Endometrium (tissue), 2 donors: ENCODE results near the gene KIF12.

ENCODE experiments used
- FAIRE-seq: peaks from 2 replicates; lab custom pipeline; 2012; peaks lifted over from hg19 to GRCh38; lab: Jason Lieb, UNC
- donor health status: control.
- donor health status: control.

KIF12 gene

DNA sequence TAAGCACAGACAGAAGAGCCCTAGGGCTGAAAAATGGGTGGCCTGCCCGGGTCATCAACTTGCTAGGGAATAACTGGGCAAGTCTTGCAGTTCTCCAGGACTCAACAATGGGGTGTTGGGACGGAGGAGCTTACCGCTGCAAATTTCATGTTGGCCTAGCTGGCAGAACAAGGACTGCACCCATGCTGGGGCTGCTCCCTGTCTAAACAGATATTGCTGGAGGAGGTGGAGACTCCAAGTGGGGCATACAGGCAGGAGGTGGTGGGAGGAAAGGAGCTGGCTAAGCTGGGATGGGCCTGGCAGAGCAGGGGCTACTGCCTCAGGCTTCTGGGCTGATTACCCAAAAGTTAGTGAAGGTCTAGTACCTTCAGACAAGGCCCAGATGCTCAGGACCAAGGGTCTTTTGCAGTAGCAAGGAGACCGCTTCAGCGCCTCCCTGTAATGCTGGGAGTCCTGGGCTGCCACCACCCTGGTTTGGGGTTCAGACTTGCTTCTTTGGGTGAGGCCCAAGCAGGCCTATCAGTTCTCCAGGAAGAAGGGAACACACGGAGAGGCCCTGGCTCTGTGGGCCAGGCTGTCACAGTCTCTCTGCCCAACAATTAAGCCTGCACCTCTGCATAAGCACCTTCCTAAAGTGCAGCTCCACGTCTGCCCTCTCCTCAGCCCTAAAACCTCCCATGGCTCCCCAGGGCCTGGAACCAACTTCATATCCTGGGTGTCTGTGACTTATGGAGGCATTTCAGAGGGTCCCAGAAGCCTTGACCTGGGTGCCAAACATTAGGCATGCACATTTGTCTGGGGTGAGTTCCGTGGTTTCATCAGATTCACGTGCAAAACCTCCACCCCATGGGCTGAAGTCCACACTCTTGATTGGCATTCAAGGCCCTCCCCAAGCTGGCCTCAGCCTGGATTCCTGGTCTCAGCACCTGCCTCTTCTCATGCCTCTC is 24.2 kb upstream of the KIF12 start:
- FAIRE-seq: no peak

DNA sequence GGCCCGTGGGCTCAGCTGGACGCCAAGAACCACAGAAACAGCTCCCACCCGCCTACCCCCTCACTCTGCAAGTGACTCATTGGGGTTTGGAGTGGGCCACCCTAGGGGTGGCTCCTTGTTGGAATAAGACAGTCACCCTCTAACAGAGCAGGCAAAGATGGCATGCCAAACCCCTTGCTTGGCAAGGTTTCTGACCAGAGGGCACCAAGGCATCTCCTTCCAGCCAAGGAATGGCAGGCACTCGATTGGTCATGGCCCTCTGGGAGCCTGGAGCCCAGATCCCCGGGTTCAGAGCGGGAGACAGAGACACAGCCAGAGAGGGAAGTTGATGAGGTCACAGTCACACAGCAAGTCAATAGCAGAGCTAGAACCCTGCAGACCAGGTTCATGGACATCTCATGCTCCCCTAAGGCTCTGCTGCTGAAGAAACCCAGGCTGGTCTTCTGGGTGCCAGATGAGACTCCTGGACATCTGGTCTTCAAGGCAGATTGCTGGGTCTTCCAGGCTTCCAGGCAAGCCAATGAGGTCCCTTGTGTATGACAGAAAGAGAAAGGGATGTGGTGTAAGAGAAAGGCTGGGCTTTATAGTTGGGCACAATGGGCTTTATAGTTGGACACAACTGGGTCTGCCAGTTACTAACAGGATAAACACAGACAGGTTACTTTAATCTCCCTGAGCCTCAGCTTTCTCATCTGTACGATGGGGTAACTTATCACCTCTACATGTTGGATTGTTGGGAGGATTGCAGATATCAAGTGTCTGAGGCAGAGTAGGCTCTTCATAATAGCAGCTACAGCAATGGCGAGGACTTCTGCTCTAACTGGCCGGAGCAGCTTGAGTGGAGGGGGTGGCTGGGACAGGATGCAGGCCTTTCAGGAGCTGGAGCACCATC is 23.3 kb upstream of the KIF12 start:
- no peak for FAIRE-seq

DNA sequence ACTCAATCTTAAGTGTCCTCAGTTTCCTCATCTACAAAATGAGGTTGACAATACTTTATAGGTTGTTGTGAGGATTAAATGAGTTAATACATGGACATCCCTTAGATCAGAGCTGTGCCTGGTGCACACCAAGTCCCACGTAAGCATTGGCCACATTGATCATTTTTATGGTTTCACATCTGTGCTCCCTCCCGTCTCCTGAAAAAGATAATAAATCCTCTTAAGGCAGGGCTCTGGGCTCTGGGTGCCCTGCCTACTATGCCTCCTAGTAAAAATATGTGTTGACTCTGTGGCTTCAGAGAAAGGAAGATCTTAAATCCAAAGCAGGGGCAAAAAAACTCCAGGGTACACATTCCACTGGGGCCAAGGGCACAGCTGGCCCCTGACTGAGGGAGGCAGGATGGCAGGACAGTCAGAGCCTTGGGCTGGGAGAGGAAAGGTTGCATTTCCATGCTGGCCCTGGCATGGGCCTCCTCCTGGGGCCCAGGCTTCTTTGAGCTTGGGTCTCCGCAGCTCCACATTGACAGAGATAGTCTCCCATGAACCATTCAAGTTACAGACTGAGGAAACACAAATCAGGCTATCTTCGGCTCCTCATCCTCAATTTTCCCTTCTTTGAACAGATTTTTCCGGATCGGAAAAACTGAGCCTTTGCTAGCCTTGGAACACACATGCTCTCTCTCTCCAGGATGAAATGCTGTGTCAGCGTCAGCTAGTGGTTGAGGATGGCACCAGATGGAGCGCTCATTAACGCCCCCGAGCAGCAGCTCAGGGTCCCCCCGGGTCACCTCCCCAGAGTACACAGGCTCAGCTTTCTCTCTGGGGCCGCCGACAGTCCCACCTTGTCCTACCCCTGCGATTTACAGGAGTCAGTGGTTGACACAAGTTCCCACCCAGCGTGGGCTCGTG is 22.4 kb upstream of the KIF12 start:
- no peak for FAIRE-seq

DNA sequence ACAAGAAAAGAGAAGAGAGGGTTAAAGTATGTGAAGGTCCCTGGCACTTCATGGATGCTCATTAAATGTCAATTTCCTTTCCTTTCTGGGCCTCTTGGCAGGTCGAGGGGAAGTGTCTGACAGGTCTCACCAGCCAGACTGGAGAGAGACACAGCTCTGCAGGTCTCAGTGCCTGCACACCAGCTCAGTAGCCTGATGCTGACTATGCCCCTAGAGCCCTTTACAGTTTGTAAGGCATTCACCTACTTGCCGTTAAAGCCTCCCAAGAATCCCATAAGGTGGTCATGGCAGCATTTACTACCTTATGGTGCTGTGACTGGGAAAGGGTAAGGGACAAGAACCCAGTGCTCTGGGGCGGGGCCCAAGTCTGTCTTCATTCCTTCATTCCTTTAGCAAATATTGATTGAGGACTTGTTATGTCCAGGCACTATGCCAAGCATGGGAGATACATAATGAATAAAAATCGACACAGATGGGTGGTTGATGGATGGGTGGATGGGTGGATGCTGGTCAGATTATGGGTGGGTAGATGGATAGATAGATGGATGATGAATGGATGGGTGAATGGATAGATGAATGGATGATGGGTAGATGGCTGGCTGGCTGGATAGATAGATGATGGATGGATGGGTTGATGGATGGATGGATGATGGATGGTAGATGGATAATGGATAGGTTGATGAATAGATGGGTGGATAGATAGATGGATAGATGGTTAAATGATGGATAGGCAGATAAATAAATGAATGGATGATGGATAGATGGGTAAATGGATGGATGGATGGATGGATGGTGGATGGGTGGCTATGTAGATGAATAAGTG is 21.3 kb upstream of the KIF12 start:
- FAIRE-seq: no peak

DNA sequence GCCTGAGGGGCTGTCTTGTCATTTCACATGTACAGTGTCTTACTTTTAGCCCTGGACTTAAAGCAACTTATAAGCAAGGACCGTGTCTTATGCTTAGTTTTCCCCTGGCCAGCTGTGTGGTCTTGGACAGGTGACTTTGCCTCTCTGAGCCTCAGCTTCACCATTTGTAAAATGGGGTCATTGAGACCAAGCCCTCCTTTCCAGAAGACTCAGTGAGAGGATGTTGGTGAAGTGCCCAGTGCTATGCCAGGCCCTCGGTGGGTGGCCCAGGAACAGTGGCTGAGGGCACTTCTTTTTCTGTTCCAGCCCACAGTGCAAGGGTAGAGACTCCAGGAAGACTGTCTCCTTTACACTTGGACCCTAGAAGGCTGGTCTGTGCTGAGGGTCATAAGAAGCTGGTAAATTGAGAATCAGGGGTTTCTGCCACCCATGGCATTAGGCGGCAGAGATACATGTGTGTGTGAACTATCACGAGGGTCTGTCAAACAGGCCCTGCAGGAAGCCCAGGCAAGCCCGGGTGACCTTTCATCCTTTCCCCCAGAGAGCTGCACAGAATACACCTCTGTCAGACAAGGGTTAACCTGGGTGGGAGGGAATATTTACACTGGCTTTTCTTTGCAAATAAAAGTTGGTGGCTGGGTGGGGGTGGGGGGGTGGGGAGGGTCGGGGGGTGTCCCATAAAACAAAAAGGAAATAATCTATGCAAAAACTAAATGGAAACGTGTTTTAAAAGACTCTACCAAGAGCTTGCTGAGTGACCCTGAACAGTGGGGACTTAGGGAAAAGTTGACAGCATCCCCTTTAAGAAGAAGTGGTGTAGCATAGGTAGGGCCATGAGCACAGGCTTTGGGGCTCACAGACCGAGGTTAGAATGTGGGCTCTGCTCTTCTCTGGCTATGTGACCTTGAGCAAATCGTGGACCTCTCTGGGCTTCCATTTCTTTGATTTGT is 20.4 kb upstream of the KIF12 start:
- no peak for FAIRE-seq

DNA sequence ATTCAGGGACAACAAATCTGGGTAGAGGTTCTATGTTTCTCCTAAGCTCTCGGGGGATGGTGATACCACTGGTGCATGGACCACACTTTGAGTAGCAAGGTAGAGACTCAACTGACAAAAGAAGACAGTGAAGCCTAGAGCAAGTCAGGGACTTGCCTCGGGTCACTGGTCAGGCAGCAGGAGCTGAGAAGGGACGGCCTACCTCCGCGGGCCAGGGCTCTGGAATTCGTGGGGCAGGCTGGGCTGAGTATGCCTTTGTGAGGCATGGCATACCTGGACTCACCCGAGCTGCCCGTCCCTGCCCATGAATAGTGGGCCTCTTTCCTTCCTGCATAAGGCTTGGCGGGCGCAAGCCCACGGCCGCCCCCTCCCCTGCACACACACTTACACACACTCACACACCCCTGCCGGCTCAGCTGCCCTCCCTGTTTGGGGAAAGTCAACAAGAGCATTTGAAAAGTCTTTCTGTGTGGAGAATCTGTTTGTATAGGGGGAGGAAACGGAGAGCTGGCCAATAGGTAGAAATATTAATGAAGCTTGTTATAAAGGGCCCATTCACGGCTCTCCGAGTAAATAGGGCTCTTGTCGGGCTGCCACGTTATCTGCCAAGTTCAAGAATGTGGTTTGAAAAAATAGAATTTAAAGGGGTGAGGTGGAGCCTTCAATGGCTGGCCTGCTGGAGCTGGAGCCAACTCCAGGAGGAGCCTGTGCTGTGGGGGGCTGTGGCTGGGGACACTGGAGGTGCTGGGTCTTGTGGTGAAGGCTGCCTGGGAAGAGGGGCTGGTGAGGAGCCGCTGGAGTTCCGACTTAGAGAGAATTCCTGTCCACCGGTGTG is 19.1 kb upstream of the KIF12 start:
- no peak for FAIRE-seq

DNA sequence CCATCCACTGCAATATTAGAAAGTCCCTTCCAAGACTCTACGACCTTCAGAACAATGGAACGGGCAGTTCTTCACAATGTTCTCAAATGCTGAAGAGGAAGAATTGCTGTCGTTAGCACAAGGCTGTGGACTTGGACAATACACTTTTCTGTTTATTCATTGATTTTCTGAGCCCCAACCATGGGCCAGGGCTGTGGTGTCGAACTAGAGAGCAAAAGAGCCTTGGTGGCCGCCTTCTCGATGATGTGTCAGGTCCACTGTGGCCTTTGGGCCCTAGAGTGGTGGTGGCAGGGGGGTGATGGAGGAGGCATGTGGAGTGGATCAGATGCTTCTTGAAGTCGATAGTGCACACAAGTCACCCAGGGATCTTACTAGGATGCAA is 18.5 kb upstream of the KIF12 start:
- no peak for FAIRE-seq

DNA sequence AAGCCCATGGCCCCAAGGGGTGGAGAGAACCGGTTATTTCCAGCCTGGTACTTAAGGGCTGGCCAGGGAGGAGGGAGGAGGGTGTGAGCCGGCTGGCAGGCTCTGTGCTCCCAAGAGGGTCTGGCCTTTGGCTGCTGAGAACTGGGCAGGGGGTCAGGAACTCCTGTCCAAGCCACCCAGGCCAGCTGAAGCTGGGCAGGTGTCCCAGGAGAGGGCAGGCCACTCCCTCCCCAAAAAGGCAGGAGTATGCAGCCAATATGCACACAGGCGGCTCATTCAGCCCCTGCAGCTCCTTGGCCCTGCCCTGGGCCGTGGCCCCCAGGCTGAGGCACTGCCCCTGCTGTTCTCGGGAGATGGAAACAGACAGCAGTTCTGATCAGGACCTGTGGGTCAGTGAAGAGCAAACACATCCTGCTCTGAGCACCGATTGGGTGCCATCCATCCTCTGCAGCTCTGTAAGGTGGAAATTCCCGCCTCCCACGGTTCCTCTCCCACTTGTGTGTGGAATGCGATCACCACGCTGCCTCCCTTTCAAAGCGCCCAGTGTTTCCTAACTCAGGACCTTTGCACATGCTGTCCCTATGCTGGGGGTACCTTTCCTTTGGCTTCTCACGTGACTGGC is 17.1 kb upstream of the KIF12 start:
- no peak for FAIRE-seq

DNA sequence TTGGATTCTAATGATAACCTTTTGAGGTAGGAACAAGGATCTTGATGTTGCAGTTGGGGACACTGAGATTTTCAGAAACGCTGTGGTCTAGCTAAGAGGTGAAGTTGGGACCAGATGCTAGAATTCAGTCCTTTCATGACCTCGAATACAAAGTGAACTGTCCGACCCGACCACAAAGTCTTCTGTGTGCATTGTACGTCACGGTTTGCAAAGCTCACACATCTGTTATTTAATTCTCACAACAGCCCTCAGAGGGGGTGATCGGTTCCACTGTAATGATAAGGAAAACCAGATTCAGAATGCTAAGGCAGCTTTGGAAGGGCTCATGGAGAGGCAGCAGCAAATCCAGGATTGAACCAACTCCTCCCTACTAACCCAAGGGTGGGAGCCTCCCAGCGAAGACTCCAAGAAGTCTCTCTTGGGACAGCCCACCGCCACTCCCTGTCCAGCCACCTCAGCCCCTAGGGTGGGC is 16.6 kb upstream of the KIF12 start:
- no peak for FAIRE-seq

DNA sequence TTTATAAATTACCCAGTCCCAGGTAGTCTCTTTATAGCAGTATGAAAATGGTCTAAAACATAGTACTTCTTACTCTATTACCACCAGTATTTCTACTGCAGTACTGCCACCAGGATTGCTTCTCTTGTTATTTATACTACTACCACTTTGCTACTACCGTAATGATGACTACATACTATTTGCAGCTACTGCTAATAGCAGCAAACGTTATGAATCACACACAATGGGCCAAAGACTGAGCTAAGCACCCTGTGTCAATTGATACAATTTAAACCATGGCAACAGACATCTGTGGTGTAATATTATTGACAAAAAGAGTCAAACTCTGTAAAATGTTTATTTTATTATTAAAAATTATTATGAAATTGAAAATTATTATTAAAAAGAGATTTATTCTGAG is 15.3 kb upstream of the KIF12 start:
- no peak for FAIRE-seq

DNA sequence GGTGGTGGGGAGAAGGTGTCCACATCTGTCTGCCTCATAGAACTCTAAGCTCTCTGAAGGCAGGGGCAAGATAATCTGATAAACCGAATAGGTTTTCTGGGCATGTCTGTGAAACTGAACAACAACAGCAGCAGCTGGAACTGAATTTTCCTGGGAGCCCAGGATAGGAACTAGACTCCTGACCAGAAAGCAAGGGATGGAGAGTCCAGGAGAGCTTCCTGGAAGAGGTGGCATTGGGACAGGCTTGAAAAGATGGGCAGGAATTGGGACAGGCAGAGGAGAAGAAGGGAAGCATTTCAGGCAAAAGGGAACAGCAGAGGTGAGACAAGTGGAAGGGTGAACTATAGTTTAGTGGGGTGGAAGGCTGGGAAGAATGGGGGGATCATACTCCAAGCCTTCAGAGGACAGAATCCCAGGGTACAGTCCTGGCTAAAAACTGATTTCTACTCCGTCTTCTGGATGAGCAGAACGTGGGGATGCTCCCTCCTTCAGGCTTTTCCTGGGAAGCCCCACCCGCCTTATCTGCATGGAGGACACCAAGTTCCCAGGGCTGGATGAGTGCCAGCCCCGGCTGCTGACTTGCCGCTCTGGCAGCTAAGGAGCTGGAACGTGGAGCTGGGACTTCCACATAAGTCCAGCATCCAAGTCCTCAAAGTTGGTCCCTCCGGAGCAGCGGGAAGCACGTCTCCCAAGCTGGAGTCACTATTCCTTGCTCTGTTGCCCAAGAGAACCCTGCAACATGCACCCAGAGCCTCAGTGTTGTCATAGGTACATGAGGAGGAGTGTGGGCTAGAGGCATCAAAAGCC is 13.9 kb upstream of the KIF12 start:
- FAIRE-seq: no peak

DNA sequence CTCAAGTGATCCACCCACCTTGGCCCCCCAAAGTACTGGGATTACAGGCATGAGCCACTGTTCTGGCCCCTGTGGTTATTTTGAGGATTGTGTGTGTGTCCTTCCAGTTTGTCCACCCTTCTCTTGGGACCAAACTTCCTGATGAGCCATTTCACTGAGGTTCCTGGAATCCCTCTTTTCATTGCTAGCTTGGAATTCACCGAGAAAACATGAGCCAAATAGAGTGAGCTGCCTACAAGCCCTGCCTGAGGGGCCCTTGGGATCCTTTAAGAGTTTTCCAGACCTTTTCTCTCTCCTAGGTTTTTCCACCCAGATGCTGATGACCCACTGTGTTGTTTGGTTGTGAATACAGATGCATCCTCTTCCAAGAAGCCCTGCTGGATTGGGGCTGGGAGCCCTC is 13.2 kb upstream of the KIF12 start:
- FAIRE-seq: no peak

DNA sequence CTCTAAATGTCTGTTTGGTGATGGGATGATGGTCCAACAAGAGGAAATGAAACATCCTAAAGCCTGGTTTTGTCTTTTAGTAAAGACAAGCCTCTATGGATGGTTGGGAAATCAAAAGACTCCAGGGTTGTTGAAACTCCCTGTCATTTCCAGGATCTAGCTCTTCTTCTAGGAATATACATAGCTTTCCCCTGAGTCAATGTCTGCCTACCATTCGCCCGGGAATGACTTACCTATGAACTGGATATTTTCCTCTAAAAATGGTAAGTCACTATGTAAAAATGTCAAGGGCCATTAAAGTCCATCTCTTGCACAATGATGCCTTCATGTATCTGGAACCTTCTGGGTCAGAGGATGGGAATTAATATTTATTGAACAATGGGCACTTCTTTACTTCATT is 11.1 kb upstream of the KIF12 start:
- no peak for FAIRE-seq

DNA sequence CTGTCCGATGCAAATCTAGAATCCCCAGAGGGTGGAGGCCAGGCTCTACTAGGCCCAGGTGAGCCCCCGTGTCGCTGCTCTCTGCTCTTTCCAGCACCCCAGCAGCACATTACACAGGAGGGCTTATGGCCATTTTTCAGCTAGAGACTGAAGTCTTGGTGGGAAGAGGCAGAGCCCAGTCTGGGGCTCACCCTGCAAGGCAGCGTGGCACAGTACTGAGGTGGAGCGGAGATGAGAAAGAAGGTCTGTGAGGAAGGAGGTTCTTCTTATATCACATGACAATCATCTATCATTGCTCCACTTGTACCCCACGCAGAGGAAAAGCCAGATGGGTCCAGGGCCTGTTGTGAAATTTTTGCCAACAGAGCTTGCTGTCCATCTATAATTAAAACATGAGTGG is 10.0 kb upstream of the KIF12 start:
- FAIRE-seq: no peak

DNA sequence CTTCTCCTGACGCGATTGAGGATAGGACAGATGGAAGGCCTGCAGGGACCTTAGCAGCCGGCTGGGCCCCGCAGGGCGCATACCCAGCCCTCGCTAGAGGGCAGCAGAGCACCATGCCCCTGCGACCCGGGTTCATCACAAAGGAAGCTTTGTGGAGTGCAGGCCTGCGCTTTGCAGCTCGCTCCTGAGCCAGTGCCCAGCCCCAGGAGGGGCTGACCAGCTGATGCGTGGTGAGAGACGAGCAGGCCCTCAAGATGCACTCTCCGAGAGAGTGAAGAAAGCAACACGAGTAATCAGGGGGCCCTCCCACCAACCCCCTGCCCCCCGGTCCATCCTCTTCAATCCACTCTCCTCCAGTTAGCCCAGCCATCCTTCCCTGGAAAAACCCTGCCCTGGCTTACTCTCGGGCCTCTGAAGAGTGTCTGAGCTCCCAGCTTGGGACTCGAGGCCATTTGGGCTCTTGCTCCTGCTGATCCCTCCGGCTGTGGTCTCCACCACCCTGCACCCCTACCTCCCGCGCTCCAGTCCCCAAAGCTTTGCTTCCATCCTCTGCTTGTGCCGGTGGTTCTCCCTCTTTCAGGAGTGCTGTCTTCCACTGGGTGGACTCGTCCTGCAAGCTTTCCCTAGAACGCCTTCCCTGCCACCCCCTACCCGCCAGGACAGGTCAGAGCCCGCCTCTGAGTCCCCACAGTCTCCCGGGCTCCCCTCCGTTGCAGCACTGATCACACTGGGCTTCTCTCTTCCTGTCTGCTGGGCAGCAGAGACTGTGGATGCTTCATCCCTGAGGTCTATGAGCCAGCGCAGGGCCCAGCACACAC is 9.1 kb upstream of the KIF12 start:
- no peak for FAIRE-seq

DNA sequence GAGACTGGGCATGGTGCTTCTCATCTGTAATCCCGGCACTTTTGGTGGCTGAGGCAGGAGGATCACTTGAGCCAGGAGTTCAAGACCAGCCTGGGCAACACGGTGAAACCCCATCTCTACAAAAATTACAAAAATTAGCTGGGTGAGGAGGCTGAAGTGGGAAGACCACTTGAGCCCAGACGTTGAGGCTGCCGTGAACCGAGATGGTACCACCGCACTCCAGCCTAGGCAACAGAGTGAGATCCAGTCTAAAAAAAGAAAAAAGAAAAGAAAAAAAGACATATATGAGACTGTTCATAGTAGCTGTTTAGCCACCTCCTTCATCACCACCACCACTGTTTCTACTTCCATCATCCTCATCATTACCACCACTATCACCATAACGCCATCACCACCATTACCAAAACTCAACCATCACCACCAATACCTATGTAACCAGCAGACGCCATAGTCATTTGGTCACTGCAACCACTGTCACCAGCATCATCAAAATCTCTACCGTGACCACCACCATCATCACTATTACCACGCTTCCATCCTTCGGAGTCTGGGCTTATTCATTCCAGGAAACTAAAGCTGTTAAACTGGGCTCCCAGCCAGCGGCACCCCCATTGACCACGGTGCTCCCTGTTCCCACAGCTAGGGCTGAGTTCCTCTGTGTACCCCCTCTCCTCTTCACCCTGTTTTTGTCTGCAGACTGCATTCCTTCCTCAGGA is 8.4 kb upstream of the KIF12 start:
- FAIRE-seq: no peak
